HEK293 (cell line): ENCODE measurements around the gene CD74.
A peak's percentile ranks its signal among the peaks of the same experiment; 100 is the strongest.

Experiments
- GFI1B ChIP-seq: fragments of 450-650 bp; formaldehyde crosslinking; IDR thresholded peaks from 2 replicates; pipeline ENCODE4 v1.5.1; 2016; ENCODE audit warnings: missing biosample characterization, missing genetic modification characterization
- GLIS2 ChIP-seq: fragments of 450-650 bp; formaldehyde crosslinking; IDR thresholded peaks from 2 replicates; pipeline ENCODE4 v1.5.1; 2016; ENCODE audit warnings: missing biosample characterization, missing genetic modification characterization
- KLF1 ChIP-seq: fragments of 450-650 bp; formaldehyde crosslinking; IDR thresholded peaks from 2 replicates; pipeline ENCODE4 v1.5.1; 2016; ENCODE audit warnings: missing biosample characterization, missing genetic modification characterization
- SETDB1 ChIP-seq: IDR thresholded peaks from one replicate; pipeline ENCODE4 v1.6.1; 2017; ENCODE audit warnings: mild to moderate bottlenecking, low read length, moderate library complexity, mixed read lengths; ENCODE audit not compliant: insufficient read length
- SP3 ChIP-seq: fragments of 450-650 bp; formaldehyde crosslinking; IDR thresholded peaks from 2 replicates; pipeline ENCODE4 v1.5.1; 2016; ENCODE audit warnings: missing biosample characterization, missing genetic modification characterization
- TCF7L2 ChIP-seq: IDR thresholded peaks from 2 replicates; pipeline ENCODE4 v1.6.1; 2011; ENCODE audit warnings: low read depth, mild to moderate bottlenecking, inconsistent platforms, low read length, moderate library complexity, borderline replicate concordance
- WT1 ChIP-seq: fragments of 450-650 bp; formaldehyde crosslinking; IDR thresholded peaks from 2 replicates; pipeline ENCODE4 v1.5.1; 2016; ENCODE audit warnings: missing biosample characterization, missing genetic modification characterization
- YY1 ChIP-seq: fragments of 450-650 bp; formaldehyde crosslinking; IDR thresholded peaks from 2 replicates; pipeline ENCODE4 v1.5.1; 2018; ENCODE audit warnings: missing biosample characterization, missing genetic modification characterization
- ZBTB17 ChIP-seq: fragments of 450-650 bp; formaldehyde crosslinking; IDR thresholded peaks from 2 replicates; pipeline ENCODE4 v1.5.1; 2016; ENCODE audit warnings: missing biosample characterization, missing genetic modification characterization
- ZBTB20 ChIP-seq: fragments of 450-650 bp; formaldehyde crosslinking; IDR thresholded peaks from 2 replicates; pipeline ENCODE4 v1.5.1; 2016; ENCODE audit warnings: missing biosample characterization, missing genetic modification characterization
- ZBTB6 ChIP-seq: fragments of 450-650 bp; formaldehyde crosslinking; IDR thresholded peaks from 2 replicates; pipeline ENCODE4 v1.5.1; 2017; ENCODE audit warnings: missing biosample characterization, missing genetic modification characterization
- ZIC2 ChIP-seq: fragments of 450-650 bp; formaldehyde crosslinking; IDR thresholded peaks from 2 replicates; pipeline ENCODE4 v1.5.1; 2016; ENCODE audit warnings: missing biosample characterization, missing genetic modification characterization
- ZNF121 ChIP-seq: fragments of 450-650 bp; formaldehyde crosslinking; IDR thresholded peaks from 2 replicates; pipeline ENCODE4 v1.5.1; 2016; ENCODE audit warnings: missing biosample characterization, missing genetic modification characterization
- ZNF155 ChIP-seq: fragments of 450-650 bp; formaldehyde crosslinking; IDR thresholded peaks from 2 replicates; pipeline ENCODE4 v1.5.1; 2016; ENCODE audit warnings: missing biosample characterization, missing genetic modification characterization
- ZNF19 ChIP-seq: fragments of 450-650 bp; formaldehyde crosslinking; IDR thresholded peaks from 2 replicates; pipeline ENCODE4; 2016; ENCODE audit warnings: missing biosample characterization, missing genetic modification characterization, low read depth
- ZNF214 ChIP-seq: fragments of 450-650 bp; formaldehyde crosslinking; IDR thresholded peaks from 2 replicates; pipeline ENCODE4 v1.5.1; 2017; ENCODE audit warnings: missing biosample characterization, mild to moderate bottlenecking, missing genetic modification characterization, borderline replicate concordance
- ZNF223 ChIP-seq: fragments of 450-650 bp; formaldehyde crosslinking; IDR thresholded peaks from 2 replicates; pipeline ENCODE4 v1.5.1; 2016; ENCODE audit warnings: missing biosample characterization, missing genetic modification characterization
- ZNF292 ChIP-seq: fragments of 450-650 bp; formaldehyde crosslinking; IDR thresholded peaks from 2 replicates; pipeline ENCODE4 v1.5.1; 2016; ENCODE audit warnings: low read depth, missing biosample characterization, missing genetic modification characterization, borderline replicate concordance
- ZNF324 ChIP-seq: fragments of 450-650 bp; formaldehyde crosslinking; IDR thresholded peaks from 2 replicates; pipeline ENCODE4 v1.5.1; 2016; ENCODE audit warnings: missing biosample characterization, missing genetic modification characterization
- ZNF350 ChIP-seq: fragments of 450-650 bp; formaldehyde crosslinking; IDR thresholded peaks from 2 replicates; pipeline ENCODE4 v1.5.0; 2017; ENCODE audit warnings: missing biosample characterization, mild to moderate bottlenecking, missing genetic modification characterization
- ZNF391 ChIP-seq: fragments of 450-650 bp; formaldehyde crosslinking; IDR thresholded peaks from 2 replicates; pipeline ENCODE4 v1.5.1; 2016; ENCODE audit warnings: low read depth, missing biosample characterization, missing genetic modification characterization, borderline replicate concordance
- ZNF521 ChIP-seq: fragments of 450-650 bp; formaldehyde crosslinking; IDR thresholded peaks from 2 replicates; pipeline ENCODE4 v1.5.1; 2017; ENCODE audit warnings: missing biosample characterization, mild to moderate bottlenecking, missing genetic modification characterization
- ZNF561 ChIP-seq: fragments of 450-650 bp; IDR thresholded peaks from 2 replicates; pipeline ENCODE4 v1.5.1; 2018; ENCODE audit warnings: missing biosample characterization, missing genetic modification characterization, borderline replicate concordance
- ZNF585B ChIP-seq: fragments of 450-650 bp; formaldehyde crosslinking; IDR thresholded peaks from 2 replicates; pipeline ENCODE4 v1.5.1; 2016; ENCODE audit warnings: missing biosample characterization, missing genetic modification characterization
- ZNF624 ChIP-seq: fragments of 450-650 bp; formaldehyde crosslinking; IDR thresholded peaks from 2 replicates; pipeline ENCODE4 v1.5.1; 2017; ENCODE audit warnings: missing biosample characterization, missing genetic modification characterization
- ZNF629 ChIP-seq: fragments of 450-650 bp; formaldehyde crosslinking; IDR thresholded peaks from 2 replicates; pipeline ENCODE4 v1.5.1; 2017; ENCODE audit warnings: missing biosample characterization, missing genetic modification characterization
- ZNF664 ChIP-seq: fragments of 450-650 bp; formaldehyde crosslinking; IDR thresholded peaks from 2 replicates; pipeline ENCODE4 v1.5.1; 2016; ENCODE audit warnings: missing biosample characterization, missing genetic modification characterization
- ZNF76 ChIP-seq: fragments of 450-650 bp; formaldehyde crosslinking; IDR thresholded peaks from 2 replicates; pipeline ENCODE4; 2016; ENCODE audit warnings: low read depth, missing biosample characterization, missing genetic modification characterization, borderline replicate concordance
- ZNF785 ChIP-seq: fragments of 450-650 bp; formaldehyde crosslinking; IDR thresholded peaks from 2 replicates; pipeline ENCODE4 v1.5.1; 2016; ENCODE audit warnings: missing biosample characterization, missing genetic modification characterization
- ZSCAN5A ChIP-seq: fragments of 450-650 bp; formaldehyde crosslinking; IDR thresholded peaks from 2 replicates; pipeline ENCODE4 v1.5.1; 2016; ENCODE audit warnings: missing biosample characterization, missing genetic modification characterization
- TF ChIP-seq, protein P1 (sequence below): fragments of 450-650 bp; formaldehyde crosslinking; IDR thresholded peaks from 2 replicates; pipeline ENCODE4 v1.5.1; 2017; ENCODE audit warnings: missing biosample characterization, missing genetic modification characterization
- TF ChIP-seq, protein P2 (sequence below): fragments of 450-650 bp; formaldehyde crosslinking; conservative IDR thresholded peaks from 2 replicates; pipeline ENCODE4 v1.5.1; 2016; ENCODE audit warnings: low read depth, missing biosample characterization, missing genetic modification characterization

The CD74 gene

DNA sequence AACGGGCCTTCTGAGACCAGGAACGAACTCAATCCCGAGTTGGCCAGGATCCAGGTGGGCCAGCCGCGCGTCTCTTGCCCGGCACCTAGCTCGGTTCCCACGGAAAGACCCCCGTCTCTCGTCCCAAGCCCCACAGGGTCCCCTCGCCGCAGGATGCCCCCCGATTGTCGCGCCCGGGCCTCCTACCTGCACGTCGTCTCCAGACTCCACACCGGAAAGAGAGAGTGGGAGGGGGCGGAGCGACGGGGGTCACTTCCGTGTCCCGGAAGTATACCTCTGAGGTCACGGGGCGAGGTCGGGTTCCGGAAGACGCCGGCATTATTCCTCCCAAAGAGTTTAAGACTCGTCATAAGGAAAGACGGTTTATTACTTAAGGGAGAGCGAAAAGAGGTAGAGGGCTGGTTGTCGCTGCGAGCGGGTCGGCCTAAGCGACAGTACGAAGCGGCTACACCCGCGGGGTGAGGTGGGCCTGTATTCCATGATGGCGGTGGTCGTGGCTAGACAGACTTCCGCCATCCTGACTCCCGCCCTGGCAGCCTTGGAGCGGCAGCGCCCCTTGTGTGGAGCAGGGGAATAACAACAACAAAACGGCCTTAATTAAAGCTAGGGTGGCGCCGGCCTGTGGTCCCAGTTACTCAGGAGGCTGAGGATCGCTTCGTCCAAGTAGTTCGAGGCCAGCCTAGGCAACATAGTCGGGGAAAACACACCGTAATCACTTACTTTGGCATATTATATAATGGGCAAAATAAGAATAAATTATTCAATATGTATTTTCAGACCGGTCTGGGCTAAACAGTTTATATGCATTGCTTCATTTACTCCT lies 37.0 kb upstream of the CD74 start, which contains the start of gene RPS14 (continued):
- TF ChIP-seq SETDB1 (peak; percentile 82), ZSCAN5A (tag by site-specific recombination) (peak; percentile 69), ZNF521 (tag by site-specific recombination) (no peak), ZIC2 (peak; percentile 47), GLIS2 (tag by site-specific recombination) (peak; percentile 69), ZNF561 (tag by site-specific recombination) (peak; percentile 97), ZNF214 (tag by site-specific recombination) (no peak), WT1 (peak; percentile 38), GFI1B (tag by site-specific recombination) (no peak), ZNF155 (tag by site-specific recombination) (no peak), ZNF350 (tag by site-specific recombination) (no peak), ZBTB6 (tag by site-specific recombination) (no peak), ZNF121 (tag by site-specific recombination) (0 out of 2 replicates have a peak, but pooled peaks have one; percentile 8), ZBTB17 (peak; percentile 87), ZNF585B (tag by site-specific recombination) (0 out of 2 replicates have a peak, but pooled peaks have one; percentile 16), ZNF324 (peak; percentile 84), SP3 (peak; percentile 97), ZNF391 (tag by site-specific recombination) (peak; percentile 76; the same call in 1 of the 2 replicates), KLF1 (tag by site-specific recombination) (peak; percentile 92), ZNF223 (tag by site-specific recombination) (peak; percentile 98), YY1 (tag by site-specific recombination) (peak; percentile 99), ZNF664 (tag by site-specific recombination) (peak; percentile 100), ZNF624 (peak; percentile 27; the same call in 1 of the 2 replicates), ZBTB20 (peak; percentile 46; the same call in 1 of the 2 replicates), TCF7L2 (no peak), ZNF292 (no peak), ZNF19 (no peak), ZNF76 (tag by site-specific recombination) (peak; percentile 89), ZNF629 (tag by site-specific recombination) (peak; percentile 97), ZNF785 (tag by site-specific recombination) (peak; percentile 89)
- TF ChIP-seq, protein P1, sequence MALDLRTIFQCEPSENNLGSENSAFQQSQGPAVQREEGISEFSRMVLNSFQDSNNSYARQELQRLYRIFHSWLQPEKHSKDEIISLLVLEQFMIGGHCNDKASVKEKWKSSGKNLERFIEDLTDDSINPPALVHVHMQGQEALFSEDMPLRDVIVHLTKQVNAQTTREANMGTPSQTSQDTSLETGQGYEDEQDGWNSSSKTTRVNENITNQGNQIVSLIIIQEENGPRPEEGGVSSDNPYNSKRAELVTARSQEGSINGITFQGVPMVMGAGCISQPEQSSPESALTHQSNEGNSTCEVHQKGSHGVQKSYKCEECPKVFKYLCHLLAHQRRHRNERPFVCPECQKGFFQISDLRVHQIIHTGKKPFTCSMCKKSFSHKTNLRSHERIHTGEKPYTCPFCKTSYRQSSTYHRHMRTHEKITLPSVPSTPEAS (tag by site-specific recombination): peak; percentile 59; the same call in 1 of the 2 replicates
- TF ChIP-seq, protein P2, sequence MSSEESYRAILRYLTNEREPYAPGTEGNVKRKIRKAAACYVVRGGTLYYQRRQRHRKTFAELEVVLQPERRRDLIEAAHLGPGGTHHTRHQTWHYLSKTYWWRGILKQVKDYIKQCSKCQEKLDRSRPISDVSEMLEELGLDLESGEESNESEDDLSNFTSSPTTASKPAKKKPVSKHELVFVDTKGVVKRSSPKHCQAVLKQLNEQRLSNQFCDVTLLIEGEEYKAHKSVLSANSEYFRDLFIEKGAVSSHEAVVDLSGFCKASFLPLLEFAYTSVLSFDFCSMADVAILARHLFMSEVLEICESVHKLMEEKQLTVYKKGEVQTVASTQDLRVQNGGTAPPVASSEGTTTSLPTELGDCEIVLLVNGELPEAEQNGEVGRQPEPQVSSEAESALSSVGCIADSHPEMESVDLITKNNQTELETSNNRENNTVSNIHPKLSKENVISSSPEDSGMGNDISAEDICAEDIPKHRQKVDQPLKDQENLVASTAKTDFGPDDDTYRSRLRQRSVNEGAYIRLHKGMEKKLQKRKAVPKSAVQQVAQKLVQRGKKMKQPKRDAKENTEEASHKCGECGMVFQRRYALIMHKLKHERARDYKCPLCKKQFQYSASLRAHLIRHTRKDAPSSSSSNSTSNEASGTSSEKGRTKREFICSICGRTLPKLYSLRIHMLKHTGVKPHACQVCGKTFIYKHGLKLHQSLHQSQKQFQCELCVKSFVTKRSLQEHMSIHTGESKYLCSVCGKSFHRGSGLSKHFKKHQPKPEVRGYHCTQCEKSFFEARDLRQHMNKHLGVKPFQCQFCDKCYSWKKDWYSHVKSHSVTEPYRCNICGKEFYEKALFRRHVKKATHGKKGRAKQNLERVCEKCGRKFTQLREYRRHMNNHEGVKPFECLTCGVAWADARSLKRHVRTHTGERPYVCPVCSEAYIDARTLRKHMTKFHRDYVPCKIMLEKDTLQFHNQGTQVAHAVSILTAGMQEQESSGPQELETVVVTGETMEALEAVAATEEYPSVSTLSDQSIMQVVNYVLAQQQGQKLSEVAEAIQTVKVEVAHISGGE (tag by site-specific recombination): peak; percentile 97
